Measurements from ENCODE around the gene DGKE. TPM values are rescaled to one million over a fixed set of nuclear protein-coding genes. Genes with fewer than 3 reads are reported as not detected.

DGKE gene
- total and polyA plus RNA-seq, 2 of the 8 experiments (the other 6 are each of a cell fraction or from before 2014, with no cell fraction given), result 1.7 to 7.4 TPM

DNA sequence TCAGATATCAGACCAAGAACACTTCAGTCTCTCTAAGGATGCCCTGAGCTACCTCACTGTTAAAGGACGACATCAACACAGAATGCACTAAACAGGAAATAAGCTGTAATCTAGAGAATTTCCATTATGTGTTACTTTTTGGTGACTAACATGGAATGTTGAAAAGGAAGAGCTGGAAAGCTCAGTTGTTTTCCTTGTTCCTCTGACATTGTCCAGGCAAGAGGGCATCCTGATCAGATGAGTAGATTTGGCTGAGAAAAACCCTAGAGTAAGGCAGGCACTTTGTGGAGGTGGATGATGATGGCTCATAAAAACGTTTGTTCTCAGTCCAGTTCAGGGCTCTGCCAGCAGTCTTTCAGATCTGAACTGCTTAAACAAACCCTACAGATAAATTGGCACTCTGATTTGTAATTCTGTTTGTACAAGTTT is 34.0 kb downstream of the DGKE start:
- Histone ChIP-seq H3K4me1 (replicated peaks in 1 of 4; ENCODE audit: control insufficient read depth in 3 of 4, insufficient read depth in 4 of 4, low read length in 3 of 4) (peaks cover 0 to 2% (median 0%) of the 10 kb centered on the region in 4 experiments; a peak in 1 of 7 replicates), H3K27ac (ENCODE audit: low read depth, low read length) (no peak overlapping the region), H3K9me3 (ENCODE audit: insufficient read depth in 2 of 2, low read depth in 1 of 2, low read length in 1 of 2) (no peaks in the 10 kb centered on the region), H3K4me3 (ENCODE audit: extremely low read depth in 1 of 4, insufficient read depth in 2 of 4, low read depth in 3 of 4, low read length in 4 of 4) (no peak overlapping the region), H2AFZ (ENCODE audit: low read length) (no peak overlapping the region), H3K14ac (ENCODE audit: insufficient read length) (no peak overlapping the region), H4K5ac (ENCODE audit: insufficient read length, low read depth, low read length) (no peak overlapping the region), H3K79me1 (ENCODE audit: low read depth, low read length) (no peaks in the 10 kb centered on the region), H3K9ac (replicated peaks in 1 of 4; ENCODE audit: extremely low read depth in 1 of 4, low read depth in 3 of 4, low read length in 3 of 4) (no peak overlapping the region), H2AK5ac (ENCODE audit: low read depth, low read length) (no peak overlapping the region), H2BK15ac (ENCODE audit: low read length) (no peak overlapping the region), H3K23me2 (ENCODE audit: low read depth, low read length) (no peaks in the 10 kb centered on the region), H3K36me3 (ENCODE audit: control insufficient read depth in 2 of 4, insufficient read depth in 4 of 4, low read length in 3 of 4) (no peaks in the 10 kb centered on the region; a peak in 2 of 8 replicates), H2BK20ac (ENCODE audit: low read length) (no peak overlapping the region), H3K23ac (ENCODE audit: insufficient read length) (no peak overlapping the region), H2BK5ac (ENCODE audit: low read depth, low read length) (no peak overlapping the region), H3K4ac (replicated peaks; ENCODE audit: insufficient read length, low read depth, low read length) (no peak overlapping the region), H4K8ac (ENCODE audit: extremely low read depth, insufficient read depth, low read length) (no peak overlapping the region), H4K20me1 (replicated peaks in 1 of 2; ENCODE audit: control insufficient read depth in 1 of 2, insufficient read depth in 2 of 2, low read length in 2 of 2) (no peaks in the 10 kb centered on the region), H3K4me2 (ENCODE audit: insufficient read depth in 1 of 2, low read depth in 2 of 2, low read length in 2 of 2) (no peak overlapping the region), H3K79me2 (ENCODE audit: control insufficient read depth in 1 of 2, insufficient read depth in 2 of 2, low read length in 2 of 2) (no peaks in the 10 kb centered on the region), H2BK120ac (replicated peaks; ENCODE audit: low read depth, low read length) (no peak overlapping the region), H2BK12ac (ENCODE audit: low read depth, low read length) (no peak overlapping the region), H3K56ac (replicated peaks; ENCODE audit: insufficient read length, low read depth, low read length) (no peak overlapping the region), H3K27me3 (replicated peaks in 1 of 4; ENCODE audit: control insufficient read depth in 3 of 4, extremely low read depth in 1 of 4, insufficient read depth in 3 of 4, low read length in 3 of 4) (no peaks in the 10 kb centered on the region), H3K18ac (ENCODE audit: extremely low read depth, low read length) (no peak overlapping the region), H4K91ac (replicated peaks; ENCODE audit: insufficient read length, low read length) (no peak overlapping the region)
- DNase-seq (ENCODE audit: low read depth in 1 of 2, low spot score in 2 of 2), result no peak
- CTCF ChIA-PET (ENCODE audit: partially characterized antibody), result interaction anchor here (0.6 to 1.6 kb wide), 6 partner anchors 7 to 71 kb away, joined by 3 to 5 read pairs (median 4); no protein-coding TSS in a partner anchor
- POLR2A ChIA-PET (ENCODE audit: partially characterized antibody), result interaction anchor here (0.9 to 1.3 kb wide), 2 partner anchors 16 to 33 kb away, joined by 3 read pairs; no protein-coding TSS in a partner anchor
- 78% methylated on average over 2 of the region's 2 CpGs; no CpG with 5 or more reads in 1 of the 2 experiments for WGBS, 2 experiments (ENCODE audit: extremely low coverage in 1 of 2, insufficient coverage in 1 of 2, insufficient read length in 1 of 2, insufficient replicate concordance in 2 of 2, low coverage in 1 of 2, low lambda C conversion rate in 2 of 2, missing lambda C conversion rate in 1 of 2)
- FAIRE-seq, result no peak
- TF ChIP-seq SP4 (IDR thresholded peaks at IDR 0.05; ENCODE audit: low read length), result no peak
- TF ChIP-seq SP2 (IDR thresholded peaks at IDR 0.05; ENCODE audit: low read length), result no peak
- no peak for TF ChIP-seq POU5F1 (IDR thresholded peaks at IDR 0.05; ENCODE audit: low read depth, low read length)
- no peak for TF ChIP-seq CTBP2 (IDR thresholded peaks at IDR 0.05; ENCODE audit: borderline replicate concordance, insufficient read depth, insufficient read length, low read length)
- TF ChIP-seq CTCF (IDR thresholded peaks at IDR 0.05; ENCODE audit: control extremely low read depth in 1 of 3, insufficient read depth in 1 of 3, low read depth in 1 of 3, low read length in 3 of 3), result no peak
- TF ChIP-seq NRF1 (IDR thresholded peaks at IDR 0.05; ENCODE audit: low read depth, low read length), result no peak
- TF ChIP-seq, protein P1, sequence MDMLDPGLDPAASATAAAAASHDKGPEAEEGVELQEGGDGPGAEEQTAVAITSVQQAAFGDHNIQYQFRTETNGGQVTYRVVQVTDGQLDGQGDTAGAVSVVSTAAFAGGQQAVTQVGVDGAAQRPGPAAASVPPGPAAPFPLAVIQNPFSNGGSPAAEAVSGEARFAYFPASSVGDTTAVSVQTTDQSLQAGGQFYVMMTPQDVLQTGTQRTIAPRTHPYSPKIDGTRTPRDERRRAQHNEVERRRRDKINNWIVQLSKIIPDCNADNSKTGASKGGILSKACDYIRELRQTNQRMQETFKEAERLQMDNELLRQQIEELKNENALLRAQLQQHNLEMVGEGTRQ (IDR thresholded peaks at IDR 0.05; ENCODE audit: low read length), result no peak
- TF ChIP-seq SIN3A (conservative IDR thresholded peaks at IDR 0.05 in 1 of 2, IDR thresholded peaks at IDR 0.05 in 1 of 2; ENCODE audit: low read depth in 1 of 2, low read length in 2 of 2), result no peak
- no peak for TF ChIP-seq EP300 (IDR thresholded peaks at IDR 0.05; ENCODE audit: borderline replicate concordance in 1 of 2, low read depth in 2 of 2, low read length in 2 of 2)
